HepG2 (cell line): ENCODE results near the gene PIKFYVE. TPM values are rescaled to one million over a fixed set of nuclear protein-coding genes. Genes with fewer than 3 reads are reported as not detected.

ENCODE experiments used
- AKAP8 ChIP-seq: sonication (generic); formaldehyde crosslinking; IDR thresholded peaks from 2 replicates; pipeline ENCODE4 v1.5.1; 2020; ENCODE audit warnings: mild to moderate bottlenecking, missing genetic modification reagents
- TFDP2 ChIP-seq: sonication (generic); formaldehyde crosslinking; IDR thresholded peaks from 2 replicates; pipeline ENCODE4 v1.4.0; 2020; ENCODE audit warnings: missing genetic modification reagents
- ZNF260 ChIP-seq: sonication (generic); formaldehyde crosslinking; IDR thresholded peaks from 2 replicates; pipeline ENCODE4 v1.4.0; 2020; ENCODE audit warnings: missing genetic modification reagents, low read depth, mild to moderate bottlenecking, borderline replicate concordance
- ZNF569 ChIP-seq: sonication (generic); formaldehyde crosslinking; IDR thresholded peaks from 2 replicates; pipeline ENCODE4 v1.5.0; 2020; ENCODE audit warnings: mild to moderate bottlenecking, missing genetic modification reagents, moderate library complexity, borderline replicate concordance
- polyA plus RNA-seq, 8 experiments: library from polyadenylated mRNA; depleted of rRNA in 3 of 8; stranded (reverse) in 7 of 8; unstranded in 1 of 8; fragments of >200 nt; fragmentation: Illumina TruSeq in 4 of 8; extraction: Trizol in 4 of 8; gene quantifications; 2 replicates each; pipeline versions ENCODE4 v1.2.1 to v1.2.3, GENCODE V29; 2011 to 2016; ENCODE audit warnings: low read depth in 4 of 8, missing spikeins in 1 of 8, mixed read lengths in 1 of 8; ENCODE audit not compliant: insufficient read depth in 1 of 8
- total RNA-seq, 5 experiments: library from RNA; depleted of rRNA; stranded (reverse); fragments of >200 nt; fragmentation: Illumina TruSeq; extraction: Trizol; gene quantifications; 2 replicates each; pipeline ENCODE4 v1.2.3, GENCODE V29; 2016; ENCODE audit warnings: low read depth in 1 of 5
- TF ChIP-seq, protein P1 (sequence below): sonication (generic); formaldehyde crosslinking; IDR thresholded peaks from 2 replicates; pipeline ENCODE4 v1.5.0; 2020; ENCODE audit warnings: mild to moderate bottlenecking, missing genetic modification reagents, moderate library complexity

PIKFYVE gene
- total and polyA plus RNA-seq, 2 of the 13 experiments (the other 11 are each of a cell fraction or from before 2014, with no cell fraction given): 20.2 to 21.7 TPM

DNA sequence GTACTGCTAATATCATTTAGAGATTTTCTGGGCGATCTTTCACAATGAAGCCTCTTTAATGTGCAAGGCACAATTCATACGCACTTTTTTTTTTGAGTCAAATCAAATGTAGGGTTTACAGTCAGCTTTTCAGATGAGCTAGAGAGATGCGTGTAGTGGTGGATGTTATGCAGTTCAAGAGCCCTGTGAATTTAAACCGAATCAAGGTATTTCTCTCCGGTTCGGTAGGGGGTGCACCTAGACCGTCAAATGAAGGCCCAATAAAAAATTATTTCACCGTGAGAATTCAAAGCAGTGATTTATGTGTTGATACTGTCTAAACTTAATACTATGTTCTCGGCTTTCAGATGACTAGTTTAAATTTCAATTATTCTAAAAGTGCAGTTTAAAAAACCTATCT is 141.6 kb downstream of the PIKFYVE start (continued):
- no peak for TF ChIP-seq ZNF260 (CRISPR knock-in tag)
- TF ChIP-seq, protein P1, sequence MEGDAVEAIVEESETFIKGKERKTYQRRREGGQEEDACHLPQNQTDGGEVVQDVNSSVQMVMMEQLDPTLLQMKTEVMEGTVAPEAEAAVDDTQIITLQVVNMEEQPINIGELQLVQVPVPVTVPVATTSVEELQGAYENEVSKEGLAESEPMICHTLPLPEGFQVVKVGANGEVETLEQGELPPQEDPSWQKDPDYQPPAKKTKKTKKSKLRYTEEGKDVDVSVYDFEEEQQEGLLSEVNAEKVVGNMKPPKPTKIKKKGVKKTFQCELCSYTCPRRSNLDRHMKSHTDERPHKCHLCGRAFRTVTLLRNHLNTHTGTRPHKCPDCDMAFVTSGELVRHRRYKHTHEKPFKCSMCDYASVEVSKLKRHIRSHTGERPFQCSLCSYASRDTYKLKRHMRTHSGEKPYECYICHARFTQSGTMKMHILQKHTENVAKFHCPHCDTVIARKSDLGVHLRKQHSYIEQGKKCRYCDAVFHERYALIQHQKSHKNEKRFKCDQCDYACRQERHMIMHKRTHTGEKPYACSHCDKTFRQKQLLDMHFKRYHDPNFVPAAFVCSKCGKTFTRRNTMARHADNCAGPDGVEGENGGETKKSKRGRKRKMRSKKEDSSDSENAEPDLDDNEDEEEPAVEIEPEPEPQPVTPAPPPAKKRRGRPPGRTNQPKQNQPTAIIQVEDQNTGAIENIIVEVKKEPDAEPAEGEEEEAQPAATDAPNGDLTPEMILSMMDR (CRISPR knock-in tag): peak; percentile 57
- TF ChIP-seq ZNF569 (CRISPR knock-in tag): no peak
- no peak for TF ChIP-seq AKAP8 (CRISPR knock-in tag)
- no peak for TF ChIP-seq TFDP2 (CRISPR knock-in tag)

Other genes starting within 250 kb of the PIKFYVE start
- gene PLEKHM3, start 240.7 kb upstream of the PIKFYVE start, total RNA-seq (2016; rRNA removed; fragmentation: Illumina TruSeq; extraction: Trizol): 4.5 and 5.3 TPM in 2 replicates
- gene PLEKHM3, start 240.7 kb upstream of the PIKFYVE start, polyA plus RNA-seq (2011; rRNA removed): 4.7 and 4.8 TPM in 2 replicates
- not detected in 2 replicates for gene CRYGD, start 141.7 kb upstream of the PIKFYVE start, total RNA-seq (2016; rRNA removed; fragmentation: Illumina TruSeq; extraction: Trizol)
- not detected in 2 replicates for gene CRYGD, start 141.7 kb upstream of the PIKFYVE start, polyA plus RNA-seq (2011; rRNA removed)
- gene CRYGC, start 136.4 kb upstream of the PIKFYVE start, total RNA-seq (2016; rRNA removed; fragmentation: Illumina TruSeq; extraction: Trizol): 0.27 TPM in 1 of 2 replicates, not detected in the other
- 0.20 and 0.21 TPM in 2 replicates for gene CRYGC, start 136.4 kb upstream of the PIKFYVE start, polyA plus RNA-seq (2011; rRNA removed)
- not detected in 2 replicates for gene CRYGB, start 120.1 kb upstream of the PIKFYVE start, total RNA-seq (2016; rRNA removed; fragmentation: Illumina TruSeq; extraction: Trizol)
- gene CRYGB, start 120.1 kb upstream of the PIKFYVE start, polyA plus RNA-seq (2011; rRNA removed): not detected in 2 replicates
- not detected in 2 replicates for gene CRYGA, start 102.7 kb upstream of the PIKFYVE start, total RNA-seq (2016; rRNA removed; fragmentation: Illumina TruSeq; extraction: Trizol)
- not detected in 2 replicates for gene CRYGA, start 102.7 kb upstream of the PIKFYVE start, polyA plus RNA-seq (2011; rRNA removed)
- gene C2orf80, start 76.2 kb upstream of the PIKFYVE start, total RNA-seq (2016; rRNA removed; fragmentation: Illumina TruSeq; extraction: Trizol): not detected in 2 replicates
- not detected in 2 replicates for gene C2orf80, start 76.2 kb upstream of the PIKFYVE start, polyA plus RNA-seq (2011; rRNA removed)
- 1,077 and 1,654 TPM in 2 replicates for gene IDH1, start 11.2 kb upstream of the PIKFYVE start, total RNA-seq (2016; rRNA removed; fragmentation: Illumina TruSeq; extraction: Trizol)
- 258 and 312 TPM in 2 replicates for gene IDH1, start 11.2 kb upstream of the PIKFYVE start, polyA plus RNA-seq (2011; rRNA removed)
- gene PTH2R, start 140.5 kb downstream of the PIKFYVE start, total RNA-seq (2016; rRNA removed; fragmentation: Illumina TruSeq; extraction: Trizol): 0.04 TPM in 1 of 2 replicates, not detected in the other
- gene PTH2R, start 140.5 kb downstream of the PIKFYVE start, polyA plus RNA-seq (2011; rRNA removed): not detected in 2 replicates